IMR-90 (cell line): Measurements from ENCODE around the gene KDM3A. TPM values are rescaled to one million over a fixed set of nuclear protein-coding genes. Genes with fewer than 3 reads are reported as not detected.

Experiments used
- ATAC-seq: fragments of 200-7000 bp; cut with Tn5 transposase; 2 replicates; pipeline ENCODE4 v1.9.1; 2020; ENCODE audit warnings: low read depth, mild to moderate bottlenecking, moderate library complexity
- BruUV-seq: library from RNA; stranded (reverse); fragments of 400-500 nt; replicated peaks from 2 replicates; lab custom pipeline; 2021; lab: Mats Ljungman, UMichigan
- CTCF ChIA-PET: fragments of 300-600 bp; formaldehyde crosslinking; extraction: SDS; loops from one replicate; lab custom pipeline; 2021; ENCODE audit warnings: antibody characterized with exemption; lab: Yijun Ruan, JAX
- POLR2A ChIA-PET: fragments of 300-600 bp; sonication (Branson Sonifier 250); formaldehyde crosslinking; loops from one replicate; lab custom pipeline; 2022; ENCODE audit warnings: antibody characterized with exemption; ENCODE audit not compliant: unreplicated experiment; lab: Charles Lee
- DNase-seq: peaks from one replicate; pipeline ENCODE4 v3.0.0; 2013
- H2AFZ ChIP-seq: replicated peaks from 2 replicates; pipeline ENCODE3; 2013; ENCODE audit warnings: low read length, mild to moderate bottlenecking; ENCODE audit not compliant: poor library complexity
- H2AK5ac ChIP-seq: 2 replicates; pipeline ENCODE4 v1.6.1; 2013; ENCODE audit warnings: low read depth, low read length, inconsistent platforms
- H2AK9ac ChIP-seq: replicated peaks from 2 replicates; pipeline ENCODE3; 2013; ENCODE audit warnings: mild to moderate bottlenecking, low read depth, low read length, moderate library complexity; ENCODE audit not compliant: poor library complexity
- H2BK120ac ChIP-seq: 2 replicates; pipeline ENCODE4 v1.6.1; 2013; ENCODE audit warnings: low read depth, low read length, inconsistent platforms
- H2BK15ac ChIP-seq: 3 replicates; pipeline ENCODE4 v1.6.1; 2013; ENCODE audit warnings: low read depth, low read length, inconsistent platforms
- H2BK20ac ChIP-seq: 2 replicates; pipeline ENCODE4 v1.6.1; 2013; ENCODE audit warnings: low read depth, mild to moderate bottlenecking, inconsistent platforms, low read length, moderate library complexity
- H2BK5ac ChIP-seq: 2 replicates; pipeline ENCODE4 v1.6.1; 2013; ENCODE audit warnings: mild to moderate bottlenecking, low read depth, low read length, inconsistent platforms; ENCODE audit not compliant: poor library complexity, severe bottlenecking
- H3K14ac ChIP-seq: replicated peaks from 2 replicates; pipeline ENCODE4 v1.6.1; 2013; ENCODE audit warnings: low read depth, low read length, inconsistent platforms
- H3K18ac ChIP-seq: 2 replicates; pipeline ENCODE4 v1.6.1; 2013; ENCODE audit warnings: low read depth, low read length, control low read depth
- H3K23ac ChIP-seq: 2 replicates; pipeline ENCODE4 v1.6.1; 2013; ENCODE audit warnings: low read depth, low read length, inconsistent platforms
- H3K27ac ChIP-seq: 2 replicates; pipeline ENCODE4 v1.5.1; 2013; ENCODE audit warnings: mild to moderate bottlenecking, control low read depth, low read length; ENCODE audit not compliant: insufficient read depth
- H3K27me3 ChIP-seq: 2 replicates; pipeline ENCODE4 v1.6.1; 2013; ENCODE audit warnings: low read length; ENCODE audit not compliant: control insufficient read depth, insufficient read depth
- H3K36me3 ChIP-seq: 2 replicates; pipeline ENCODE4 v1.6.1; 2013; ENCODE audit warnings: low read length, mixed read lengths; ENCODE audit not compliant: control insufficient read depth, insufficient read depth
- H3K4ac ChIP-seq: 2 replicates; pipeline ENCODE4 v1.6.1; 2013; ENCODE audit warnings: low read depth, low read length, inconsistent platforms
- H3K4me1 ChIP-seq: 2 replicates; pipeline ENCODE4 v1.6.1; 2013; ENCODE audit warnings: low read length, mixed read lengths; ENCODE audit not compliant: control insufficient read depth, insufficient read depth
- H3K4me2 ChIP-seq: 2 replicates; pipeline ENCODE4 v1.6.1; 2013; ENCODE audit warnings: low read depth, mild to moderate bottlenecking, control low read depth, low read length, moderate library complexity
- H3K4me3 ChIP-seq: 2 replicates; pipeline ENCODE4 v1.5.1; 2013; ENCODE audit warnings: low read depth, mild to moderate bottlenecking, control low read depth, low read length, moderate library complexity; ENCODE audit not compliant: insufficient read depth
- H3K56ac ChIP-seq: 2 replicates; pipeline ENCODE4 v1.6.1; 2013; ENCODE audit warnings: low read length, inconsistent platforms; ENCODE audit not compliant: insufficient read depth; ENCODE audit errors: extremely low read depth
- H3K79me1 ChIP-seq, 2 experiments: 2 replicates each; pipeline ENCODE4 v1.6.1; 2013; ENCODE audit warnings: low read length in 2 of 2, inconsistent platforms in 1 of 2, low read depth in 1 of 2
- H3K9ac ChIP-seq: 2 replicates; pipeline ENCODE4 v1.6.1; 2013; ENCODE audit warnings: low read depth, low read length, control low read depth
- H3K9me1 ChIP-seq: 2 replicates; pipeline ENCODE4 v1.6.1; 2013; ENCODE audit warnings: low read length, inconsistent platforms; ENCODE audit not compliant: insufficient read depth
- H3K9me3 ChIP-seq: 2 replicates; pipeline ENCODE4 v1.6.1; 2013; ENCODE audit warnings: low read length; ENCODE audit not compliant: control insufficient read depth, insufficient read depth
- H4K20me1 ChIP-seq: 2 replicates; pipeline ENCODE4 v1.6.1; 2013; ENCODE audit warnings: low read length, inconsistent platforms; ENCODE audit not compliant: insufficient read depth
- H4K5ac ChIP-seq: 2 replicates; pipeline ENCODE4 v1.6.1; 2013; ENCODE audit warnings: mild to moderate bottlenecking, low read depth, low read length, control low read depth
- H4K8ac ChIP-seq, 2 experiments: 2 replicates each; pipeline ENCODE4 v1.6.1; 2013; ENCODE audit warnings: low read depth in 2 of 2, low read length in 2 of 2, control low read depth in 1 of 2, inconsistent platforms in 1 of 2
- H4K91ac ChIP-seq: 2 replicates; pipeline ENCODE4 v1.6.1; 2013; ENCODE audit warnings: low read depth, low read length, inconsistent platforms; ENCODE audit not compliant: insufficient read depth
- MAZ ChIP-seq: IDR thresholded peaks from 2 replicates; pipeline ENCODE4 v1.6.1; 2012; ENCODE audit warnings: low read depth, mild to moderate bottlenecking, low read length, improper control_type of control experiment, moderate library complexity, borderline replicate concordance
- MXI1 ChIP-seq: IDR thresholded peaks from 2 replicates; pipeline ENCODE4 v1.6.1; 2012; ENCODE audit warnings: low read depth, mild to moderate bottlenecking, low read length, moderate library complexity, borderline replicate concordance
- WGBS, 2 experiments: methylation state at CpG; one replicate each; pipeline versions ENCODE4 v1.1.5 to v1.1.7; 2013; ENCODE audit warnings: missing lambda C conversion rate in 2 of 2; ENCODE audit not compliant: insufficient read length in 1 of 2; ENCODE audit errors: extremely low coverage in 2 of 2; 5-methylcytosine and 5-hydroxymethylcytosine counted together
- dilution Hi-C: fragments of 300-500 bp; cut with HindIII; formaldehyde crosslinking; loops from one replicate; pipeline ENCODE4 v1.14.3; 2018; ENCODE audit warnings: low sequenced_read_pairs; ENCODE audit not compliant: unreplicated experiment
- in situ Hi-C: fragments of 300-500 bp; cut with MboI; formaldehyde crosslinking; loops from 3 replicates; pipeline ENCODE4 v1.14.3; 2019; ENCODE audit warnings: low sequenced_read_pairs, inconsistent platforms, mixed read lengths
- intact Hi-C: fragments of 100-400 bp; cut with micrococcal nuclease; formaldehyde crosslinking; loops from 2 replicates; pipeline ENCODE4 v1.10.0; 2022
- polyA plus RNA-seq, 3 experiments: library from polyadenylated mRNA; depleted of rRNA; stranded (reverse); fragments of >200 nt; gene quantifications; 2 replicates each; pipeline ENCODE4 v1.2.3, GENCODE V29; 2012; ENCODE audit warnings: low replicate concordance in 1 of 3
- total RNA-seq: library from RNA; depleted of rRNA; stranded (reverse); fragments of >200 nt; gene quantifications from 2 replicates; pipeline ENCODE4 v1.2.3, GENCODE V29; 2012

The KDM3A gene
- total and polyA plus RNA-seq, 2 of the 4 experiments (the other 2 are of a cell fraction) = 24.8 to 33.3 TPM

GRCh38 chr2:86466306-86466705, 25.1 kb downstream of the KDM3A start:
- H3K56ac ChIP-seq = no peak overlapping the region
- peaks cover 16 to 25% of the 10 kb centered on the region in 2 experiments for H3K79me1 ChIP-seq
- H2BK5ac ChIP-seq = no peak overlapping the region
- H4K5ac ChIP-seq = no peak overlapping the region
- no CpG with 5 or more reads among the region's 1 CpG for WGBS, 2 experiments
- no peak overlapping the region for H3K18ac ChIP-seq
- H3K14ac ChIP-seq = no peak overlapping the region
- H2AK9ac ChIP-seq = no peak overlapping the region
- no peak overlapping the region for H2AFZ ChIP-seq
- in situ Hi-C loops (no loop called here), intact Hi-C loops (loop anchor here (10.0 kb wide), 1 partner anchor 322 kb away; no protein-coding TSS in a partner anchor), dilution Hi-C loops (no loop called here)
- H3K27me3 ChIP-seq = no peaks in the 10 kb centered on the region
- no peak overlapping the region for H2BK120ac ChIP-seq
- no peaks in the 10 kb centered on the region for H3K4me1 ChIP-seq
- H3K4me3 ChIP-seq = no peak overlapping the region
- no peak overlapping the region for H3K27ac ChIP-seq
- H4K91ac ChIP-seq = no peak overlapping the region
- peaks cover 52% of the 10 kb centered on the region for H3K36me3 ChIP-seq
- ATAC-seq (no peak), DNase-seq (no peak)
- CTCF ChIA-PET = no interaction called here
- H3K9ac ChIP-seq = no peak overlapping the region
- no peak for TF ChIP-seq MXI1
- TF ChIP-seq MAZ = no peak
- no TSS peak for BruUV-seq
- no peak overlapping the region for H4K8ac ChIP-seq
- H3K9me1 ChIP-seq = no peaks in the 10 kb centered on the region; the same call in 1 of the 2 replicates
- POLR2A ChIA-PET = no interaction called here
- H3K4me2 ChIP-seq = no peak overlapping the region
- no peak overlapping the region for H2AK5ac ChIP-seq
- no peak overlapping the region for H2BK15ac ChIP-seq
- H3K23ac ChIP-seq = no peak overlapping the region
- H3K4ac ChIP-seq = no peak overlapping the region
- H3K9me3 ChIP-seq = no peaks in the 10 kb centered on the region
- no peak overlapping the region for H2BK20ac ChIP-seq
- H4K20me1 ChIP-seq = peaks cover 2% of the 10 kb centered on the region; the same call in 1 of the 2 replicates
